NCI-H1930 (cell line): ENCODE measurements around the gene TMEM239.
"Not testable (repeated sequence)": the region's sequence is repeated elsewhere in the genome, so short reads cannot be mapped to it uniquely, and the experiment has no call there.

Source experiments
- DNase-seq, 2 experiments: peaks; one replicate each; lab custom pipeline; 2025; lab: John Stamatoyannopoulos, UW

TMEM239 gene

GRCh38 chr20:2816030-2816582 lies at the start of gene TMEM239:
TMEM239 (plus strand) TSS chr20:2816364; CDS start chr20:2816555, 191 bp downstream.
- DNase-seq = no peak

- DNase-seq = no peak
These were observed 48.2 kb upstream of the TMEM239 start for GRCh38 chr20:2767768-2768631.

GRCh38 chr20:2768632-2769015 lies 47.5 kb upstream of the TMEM239 start:
- DNase-seq = no peak

GRCh38 chr20:2770091-2770490 lies 46.1 kb upstream of the TMEM239 start:
- not testable (repeated sequence) for DNase-seq

DNA sequence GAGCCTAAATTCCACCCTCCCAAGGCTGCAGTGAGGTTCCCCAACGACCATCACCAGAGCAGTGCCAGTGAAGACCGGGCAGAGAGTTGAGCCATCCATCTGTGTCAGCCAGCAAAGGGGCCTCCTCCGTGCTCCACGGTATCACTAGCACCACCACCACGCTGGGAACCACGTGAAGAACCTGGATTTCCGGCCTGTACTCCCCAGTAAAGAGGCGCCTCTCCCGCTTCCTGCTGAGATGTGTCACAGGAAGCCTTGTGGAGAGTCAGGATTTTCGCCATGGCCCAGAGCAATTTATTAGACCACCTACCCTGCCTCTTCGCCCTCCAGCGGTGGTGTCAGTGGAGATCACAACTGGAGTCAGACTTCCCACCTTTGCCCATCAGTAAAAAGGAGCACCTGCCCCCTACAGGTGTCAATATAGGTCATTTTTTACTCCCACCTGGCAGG lies 44.5 kb upstream of the TMEM239 start:
- DNase-seq = no peak

DNA sequence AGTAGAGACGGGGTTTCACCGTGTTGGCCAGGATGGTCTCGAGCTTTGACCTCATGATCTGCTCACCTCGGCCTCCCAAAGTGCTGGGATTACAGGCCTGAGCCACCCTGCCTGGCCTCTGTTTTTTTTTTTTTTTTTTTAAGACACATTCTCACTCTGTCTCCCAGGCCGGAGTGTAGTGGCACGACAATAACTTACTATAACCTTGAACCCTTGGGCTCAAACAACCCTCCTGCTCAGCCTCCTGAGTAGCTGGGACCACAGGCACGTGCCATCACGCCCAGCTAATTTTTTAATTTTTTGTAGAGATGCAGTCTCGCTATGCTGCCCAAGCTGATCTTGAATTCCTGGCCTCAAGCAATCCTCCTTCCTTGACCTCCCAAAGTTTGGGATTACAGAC lies 42.4 kb upstream of the TMEM239 start:
- no peak for DNase-seq

DNA sequence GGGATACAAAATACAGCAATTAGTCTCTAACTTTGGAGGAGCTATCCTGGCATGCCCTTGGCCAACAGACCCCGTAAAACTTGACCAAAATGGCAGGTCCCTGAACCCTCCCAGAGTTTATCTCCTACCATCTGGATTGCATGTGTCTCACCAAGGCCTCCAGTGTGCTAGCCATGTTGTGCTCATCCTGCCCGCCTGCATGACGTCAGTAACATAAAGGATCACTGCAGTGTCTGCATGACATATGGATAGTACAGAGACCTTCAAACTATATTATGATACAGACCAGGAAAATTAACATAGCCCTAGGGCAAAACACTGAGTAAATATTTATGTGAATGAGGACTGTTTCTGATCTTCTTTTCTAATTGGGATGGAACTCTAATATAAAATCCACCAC lies 41.0 kb upstream of the TMEM239 start:
- no peak for DNase-seq

DNA sequence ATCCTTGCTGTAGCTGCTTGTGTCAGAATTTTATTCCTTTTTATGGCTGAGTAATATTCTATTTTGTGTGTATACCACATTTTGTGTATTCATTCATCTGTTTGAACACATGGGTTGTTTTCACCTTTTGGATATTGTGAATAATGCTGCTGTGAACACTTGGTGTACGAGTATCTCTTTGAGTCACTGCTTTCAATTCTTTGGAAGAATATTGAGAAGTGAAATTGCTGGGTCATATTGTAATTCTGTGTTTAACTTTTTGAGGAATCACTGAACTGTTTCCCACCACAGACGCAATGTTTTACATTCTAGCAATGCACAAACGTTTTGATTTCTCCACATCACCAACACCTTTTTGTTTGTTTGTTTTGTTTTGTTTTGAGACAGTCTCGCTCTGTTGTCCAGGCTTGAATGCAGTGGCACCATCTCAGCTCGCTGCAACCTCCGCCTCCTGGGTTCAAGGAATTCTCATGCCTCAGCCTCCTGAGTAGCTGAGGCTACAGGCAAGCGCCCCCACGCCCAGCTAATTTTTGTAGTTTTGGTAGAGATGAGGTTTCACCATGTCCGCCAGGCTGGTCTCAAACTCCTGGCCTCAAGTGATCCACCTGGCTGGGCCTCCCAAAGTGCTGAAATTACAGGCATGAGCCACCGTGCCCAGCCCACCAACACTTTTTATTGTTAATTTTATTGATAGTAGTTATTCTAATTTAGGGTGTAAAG lies 37.4 kb upstream of the TMEM239 start:
- DNase-seq = no peak

GRCh38 chr20:2780948-2781347 lies 35.2 kb upstream of the TMEM239 start:
- DNase-seq = no peak

GRCh38 chr20:2783908-2784566 lies 32.1 kb upstream of the TMEM239 start:
- DNase-seq = no peak

GRCh38 chr20:2793471-2793870 lies 22.7 kb upstream of the TMEM239 start:
- DNase-seq = no peak

DNA sequence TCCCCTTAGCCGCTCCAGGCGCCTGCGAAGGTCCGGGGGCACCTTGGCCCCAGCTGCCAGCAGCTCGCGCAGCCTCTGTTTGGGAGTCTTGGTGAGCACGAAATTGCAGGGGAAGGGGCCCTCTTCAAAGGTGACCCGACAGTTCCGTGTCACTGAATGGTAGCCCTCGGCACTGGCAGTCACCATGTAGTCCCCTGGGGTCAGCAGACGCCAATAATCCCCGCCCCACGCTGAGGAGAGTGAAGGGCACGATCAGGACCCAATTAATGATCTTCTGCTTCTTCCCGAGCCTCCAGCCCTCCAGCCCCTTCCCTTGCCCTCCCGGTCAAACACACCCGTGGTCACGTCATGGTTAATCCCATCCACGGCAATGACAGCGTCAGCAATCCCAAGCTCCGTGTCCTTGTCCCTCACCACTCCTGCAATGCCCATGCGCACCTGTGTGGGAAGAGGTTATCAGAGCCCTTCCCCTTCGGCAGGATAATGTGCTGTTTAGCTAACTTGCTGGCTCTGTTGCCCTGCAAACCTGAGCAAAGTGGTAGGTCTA lies 21.9 kb upstream of the TMEM239 start:
- DNase-seq = no peak

- no peak for DNase-seq
These were observed 21.2 kb upstream of the TMEM239 start for GRCh38 chr20:2794866-2795447.

DNA sequence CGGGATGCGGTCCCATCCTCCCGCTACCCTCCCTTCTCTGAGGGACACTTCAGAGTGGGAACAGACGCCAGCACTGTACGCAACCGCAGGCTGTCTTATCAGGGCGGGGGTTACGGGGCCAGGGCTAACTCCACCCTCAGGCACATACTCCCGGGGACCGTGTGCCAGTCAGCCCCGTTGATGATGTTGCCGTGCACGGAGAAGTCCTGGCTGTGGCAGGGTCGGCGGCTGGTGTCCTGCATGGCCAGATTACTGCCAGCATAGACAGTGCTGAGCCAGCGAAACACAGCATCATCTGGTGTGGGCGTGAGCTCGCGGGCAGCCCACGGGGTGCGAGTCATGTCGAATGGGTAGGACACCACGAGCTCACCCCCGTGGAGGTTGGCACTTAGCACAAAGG lies 20.7 kb upstream of the TMEM239 start:
- no peak for DNase-seq

- no peak for DNase-seq
These were observed 20.0 kb upstream of the TMEM239 start for GRCh38 chr20:2796011-2796660.

DNA sequence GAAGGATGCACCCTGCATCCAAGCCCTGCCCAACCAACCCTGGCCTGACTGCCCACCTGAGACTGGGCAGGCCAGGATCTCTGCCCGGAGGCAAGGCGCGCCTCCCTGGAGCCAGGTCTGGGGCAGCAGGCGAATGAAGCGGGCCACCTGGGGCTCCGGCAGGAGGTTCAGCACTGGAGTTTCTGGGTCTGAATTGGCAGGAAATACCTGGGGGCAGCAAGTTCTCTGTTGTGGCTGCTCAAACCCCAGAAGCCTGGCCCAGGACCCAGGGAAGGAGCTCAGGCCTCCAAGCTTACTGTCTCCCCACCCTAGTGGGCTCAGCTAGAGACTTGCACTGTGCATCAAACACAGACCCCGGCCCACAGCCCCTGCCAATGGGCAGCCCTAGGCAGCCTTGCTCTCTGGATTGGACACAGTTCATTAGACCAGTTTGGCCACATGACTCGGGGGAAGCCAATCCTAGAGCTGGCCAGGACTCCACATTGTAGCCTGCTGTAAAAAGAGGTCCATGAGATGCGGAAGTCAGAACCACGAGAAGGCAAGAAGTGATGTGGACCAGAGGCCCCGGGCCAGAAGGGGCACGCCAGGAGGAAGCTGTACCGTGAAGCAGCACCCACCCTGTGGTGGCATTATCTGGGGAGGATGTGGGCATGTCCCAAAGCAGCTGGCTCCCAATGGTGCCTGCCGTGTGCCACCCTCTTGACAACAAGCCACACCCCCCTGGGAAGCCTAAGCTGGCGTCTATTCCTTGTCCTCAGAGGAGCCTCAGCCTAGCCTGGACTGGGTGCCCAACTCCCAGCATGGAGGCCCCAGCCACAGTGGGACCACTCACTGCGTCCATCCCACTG lies 18.8 kb upstream of the TMEM239 start:
- no peak for DNase-seq

DNA sequence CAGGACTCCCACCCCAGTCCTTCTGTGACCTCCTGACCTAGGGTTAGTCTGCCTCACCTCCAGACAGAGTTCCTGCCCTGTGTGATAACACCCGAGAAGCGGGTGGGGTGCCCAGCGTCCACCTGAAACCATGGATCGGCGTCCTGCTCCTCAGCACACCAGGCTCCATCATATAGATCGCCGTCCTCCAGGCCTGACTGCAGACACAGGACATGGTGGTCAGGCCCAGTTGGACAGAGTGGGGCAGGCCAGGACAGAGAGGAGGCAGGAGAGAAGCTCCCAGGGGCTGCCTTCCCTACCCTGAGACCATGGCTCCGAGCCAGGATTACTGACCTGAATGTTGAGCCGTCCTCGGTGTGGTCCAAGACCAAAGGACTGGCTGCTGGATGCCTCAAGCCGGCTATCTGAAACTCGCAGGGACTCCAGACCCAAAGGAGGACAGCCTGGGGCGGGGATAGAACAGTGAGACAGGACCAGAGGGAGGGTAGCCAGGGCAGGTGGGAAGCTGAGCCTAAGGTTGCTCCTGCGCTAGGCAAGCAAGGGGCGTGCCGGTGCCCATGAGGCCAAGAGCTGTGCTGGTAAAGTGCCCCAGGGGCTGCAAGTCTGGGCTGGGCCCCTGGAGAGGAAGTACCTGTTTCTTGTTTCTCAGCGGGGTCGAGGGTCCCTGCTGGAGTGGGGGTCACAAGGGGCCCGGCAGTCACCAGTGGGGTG lies 17.9 kb upstream of the TMEM239 start:
- DNase-seq = no peak

GRCh38 chr20:2798814-2799213 lies 17.4 kb upstream of the TMEM239 start:
- no peak for DNase-seq

GRCh38 chr20:2799271-2799670 lies 16.9 kb upstream of the TMEM239 start:
- no peak for DNase-seq
